HG03520 (cell line): Measurements from ENCODE around the gene SLC29A3.

Experiments used
- ATAC-seq: cut with Tn5 transposase; IDR thresholded peaks from one replicate; pipeline ENCODE4 v1.9.1; 2021; ENCODE audit warnings: mild to moderate bottlenecking, moderate library complexity; ENCODE audit not compliant: unreplicated experiment

The SLC29A3 gene

DNA sequence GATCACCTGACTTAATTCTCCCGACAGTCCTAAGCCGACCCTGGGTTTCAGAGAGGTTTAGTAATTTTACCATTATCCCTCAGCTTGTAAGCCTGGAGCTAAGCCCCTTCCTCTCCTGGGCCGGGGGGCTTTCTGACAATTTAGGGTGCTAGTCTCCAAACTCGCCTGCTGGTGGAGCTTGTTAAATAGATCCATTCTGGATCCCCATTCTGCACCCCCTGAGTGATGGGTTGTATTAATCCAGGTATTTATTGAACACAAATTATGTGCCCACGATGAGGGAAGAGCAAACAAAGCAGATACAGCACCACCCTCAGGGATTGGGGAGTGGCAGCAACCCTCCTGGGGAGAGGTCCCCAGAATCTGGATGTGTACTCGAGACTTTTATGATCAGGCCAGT lies 1.3 kb upstream of the SLC29A3 start:
- no peak for ATAC-seq

DNA sequence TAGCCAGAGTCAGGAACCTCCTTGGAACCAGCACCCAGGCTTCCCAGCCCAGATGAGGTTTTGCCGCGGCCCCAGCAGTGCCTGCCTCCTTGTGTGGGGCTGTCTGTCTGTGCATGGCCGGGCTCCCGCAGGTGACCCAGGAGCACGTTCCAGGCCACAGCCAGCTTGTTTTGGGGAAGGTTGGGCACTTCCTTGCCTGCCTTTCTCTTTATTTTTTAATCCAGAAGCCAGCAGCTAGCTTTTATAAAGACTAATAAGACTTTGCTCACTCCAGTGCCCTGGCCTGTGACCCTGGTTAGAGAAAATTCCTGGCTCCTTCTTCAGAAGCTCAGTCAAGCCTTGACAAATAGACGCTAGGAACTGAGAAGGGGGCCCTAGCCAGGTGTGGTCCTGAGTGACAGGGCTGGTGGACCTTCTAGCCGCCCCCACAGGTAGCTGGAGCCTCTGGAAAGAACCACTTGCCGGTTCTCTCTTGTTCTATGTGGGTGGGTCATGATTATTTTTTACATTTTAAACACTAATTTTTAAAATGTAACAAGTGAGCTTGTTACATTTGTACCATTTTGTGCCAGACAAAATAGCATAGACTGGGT lies 837 bp downstream of the SLC29A3 start:
- ATAC-seq = no peak

DNA sequence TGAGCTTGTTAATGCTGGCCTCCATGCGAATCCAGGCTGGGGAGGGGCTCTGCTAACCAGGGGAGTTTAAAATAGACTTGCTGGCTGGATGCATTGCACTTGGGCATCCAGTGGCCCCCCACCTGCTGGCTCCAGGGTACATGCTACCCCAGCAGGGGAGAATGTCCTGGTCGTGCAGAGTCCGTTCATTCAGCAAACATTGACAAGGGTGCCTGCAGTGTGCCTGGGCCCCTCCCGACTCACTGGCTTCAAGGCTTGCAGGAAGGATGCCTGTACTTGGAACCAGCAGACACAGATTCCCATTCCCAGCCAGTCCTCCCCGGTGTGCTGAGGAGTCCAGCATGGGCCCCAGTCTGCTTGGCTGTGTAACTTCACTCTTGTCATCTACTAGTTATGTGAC lies 1.5 kb downstream of the SLC29A3 start:
- ATAC-seq = no peak

DNA sequence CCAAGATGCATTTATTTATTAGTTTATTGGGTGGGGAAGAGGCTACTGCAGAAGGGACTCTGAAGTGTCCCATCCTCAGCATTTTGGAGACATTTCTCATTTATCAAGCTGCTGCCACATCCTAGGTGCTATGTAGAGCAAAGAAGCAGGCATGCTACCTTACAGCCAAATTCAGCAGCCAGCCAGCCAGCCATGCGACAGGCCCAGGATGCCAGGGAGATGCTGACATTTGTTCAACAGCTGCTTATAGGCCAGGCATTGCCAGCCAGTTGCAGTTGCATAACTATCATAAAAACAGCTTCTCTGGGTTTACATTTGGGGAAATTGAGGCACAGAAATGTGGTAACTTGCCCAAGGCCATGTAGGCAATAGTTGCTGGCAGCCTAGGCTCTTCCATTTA lies 2.3 kb downstream of the SLC29A3 start:
- ATAC-seq = no peak

DNA sequence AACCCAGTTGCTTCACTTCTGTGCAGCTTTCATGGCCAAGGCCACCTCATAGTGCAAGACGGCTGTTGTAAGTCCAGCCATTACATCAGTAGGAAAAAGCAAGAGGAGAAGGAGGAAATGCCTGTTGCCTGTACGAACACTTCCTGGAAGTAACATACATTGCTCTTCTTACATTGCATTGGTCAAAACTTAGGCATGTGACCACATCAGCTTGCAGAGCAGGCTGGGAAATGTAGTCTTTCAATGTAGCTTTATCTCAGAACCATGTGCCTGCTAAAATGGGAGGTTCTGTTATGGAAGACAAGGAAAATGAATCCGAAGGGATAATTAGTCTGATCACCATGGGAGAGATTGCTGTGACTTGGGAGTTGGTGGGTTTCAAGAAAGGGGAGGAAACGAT lies 4.3 kb downstream of the SLC29A3 start:
- ATAC-seq = no peak

DNA sequence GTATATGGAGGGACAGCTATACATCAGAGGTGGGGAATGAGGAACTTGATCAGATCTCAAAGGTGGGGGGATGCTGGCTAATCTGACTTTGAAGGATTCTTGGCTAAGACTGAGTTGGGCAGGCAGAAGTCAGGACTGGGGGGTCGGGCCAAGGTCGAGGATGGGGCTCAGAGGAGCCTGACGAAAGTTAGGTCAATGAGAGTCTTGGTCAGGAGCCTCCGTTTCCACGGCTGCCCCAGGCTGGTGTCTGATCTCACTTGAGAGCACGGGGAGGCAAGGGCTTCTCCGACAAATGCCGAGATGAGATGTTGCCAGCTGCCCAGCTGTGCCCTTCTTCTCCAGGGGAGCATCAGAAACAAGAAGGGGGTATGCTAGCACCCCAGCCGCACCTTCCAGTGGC lies 5.7 kb downstream of the SLC29A3 start:
- no peak for ATAC-seq

DNA sequence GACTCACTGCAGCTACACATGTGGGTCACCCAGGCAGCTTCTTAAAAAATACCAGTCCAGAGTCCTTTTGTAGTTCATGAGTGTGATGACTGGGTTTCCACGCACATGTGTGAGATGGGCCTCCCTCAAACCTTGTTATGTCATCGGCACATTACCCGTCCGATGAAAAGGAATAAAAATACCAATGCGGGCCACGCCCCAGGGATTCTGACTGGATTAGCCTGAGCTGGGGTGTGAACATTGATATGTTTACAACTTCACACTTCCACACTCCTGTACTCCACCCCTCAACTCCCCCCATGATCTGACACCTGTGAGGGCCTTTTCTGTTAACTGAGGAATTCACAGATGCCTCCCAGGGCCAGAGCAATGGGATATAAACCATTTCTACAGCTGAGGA lies 6.2 kb downstream of the SLC29A3 start:
- ATAC-seq = no peak

DNA sequence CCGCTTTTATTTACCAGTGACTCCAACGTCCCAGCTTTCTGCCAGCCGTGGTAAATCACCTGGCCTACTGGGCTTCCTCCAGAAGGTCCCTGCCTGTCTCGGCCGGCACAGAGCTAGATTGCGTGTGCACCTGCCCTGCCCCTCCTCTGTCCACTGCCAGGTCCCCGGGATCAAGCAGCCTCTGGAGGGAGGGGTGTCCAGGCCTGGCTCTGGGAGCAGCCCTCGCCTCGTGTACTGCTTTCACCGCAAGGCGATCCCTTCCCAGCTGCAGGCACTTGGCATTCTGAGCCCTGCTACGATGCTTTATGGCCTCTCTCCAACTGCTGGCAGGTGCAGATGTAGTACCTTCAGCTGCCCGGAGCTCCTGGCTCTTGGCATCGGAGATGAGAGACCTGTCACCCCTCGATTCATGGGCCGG lies 7.4 kb downstream of the SLC29A3 start:
- no peak for ATAC-seq

DNA sequence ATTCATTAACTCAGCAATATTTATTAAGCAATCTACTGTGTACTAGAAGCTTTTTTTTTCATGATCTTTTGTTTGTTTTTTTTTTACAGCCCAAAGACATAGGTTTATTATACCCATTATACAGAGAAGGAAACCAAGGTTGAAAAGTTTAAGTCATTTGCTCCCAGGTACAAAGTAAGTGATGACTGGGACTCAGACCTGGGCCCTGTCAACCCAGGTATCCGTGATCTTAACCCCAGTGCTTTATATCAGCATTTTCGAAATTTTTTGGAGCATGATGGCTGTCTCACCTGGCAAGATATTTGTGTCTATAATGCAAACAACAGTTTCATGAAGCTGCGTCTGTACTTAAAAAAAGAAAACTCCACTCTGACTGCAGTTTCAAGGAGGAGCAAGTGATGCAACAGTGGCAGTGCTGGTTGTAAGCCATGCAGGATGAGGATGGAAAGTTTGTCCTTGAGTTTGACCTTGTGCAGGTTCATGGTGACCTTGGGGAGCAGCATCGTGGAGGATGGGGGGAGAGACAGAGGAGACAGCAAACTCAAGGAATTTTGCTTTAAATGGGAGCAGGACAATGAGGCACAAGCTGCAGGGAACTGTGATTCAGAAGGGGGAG lies 11.8 kb downstream of the SLC29A3 start:
- no peak for ATAC-seq

DNA sequence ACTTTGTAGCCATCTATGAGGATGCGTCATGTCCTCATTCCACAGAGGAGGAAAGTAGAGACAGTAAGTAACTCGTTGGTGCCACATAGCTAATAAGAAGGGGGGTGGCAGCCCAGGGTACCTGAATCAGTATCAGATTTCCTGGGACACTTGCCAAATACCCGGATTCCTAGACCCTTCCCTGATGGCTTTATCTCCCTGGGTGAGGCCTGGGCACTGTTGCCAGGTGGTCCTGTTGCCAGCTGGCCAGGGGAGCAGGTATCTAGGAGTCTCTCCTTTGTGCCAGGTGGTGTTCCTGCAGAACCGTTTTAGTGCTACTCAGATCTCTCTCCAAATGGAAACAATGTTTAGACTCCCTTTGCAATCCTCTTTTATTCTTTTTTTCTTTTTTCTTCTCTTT lies 12.7 kb downstream of the SLC29A3 start:
- ATAC-seq = no peak

DNA sequence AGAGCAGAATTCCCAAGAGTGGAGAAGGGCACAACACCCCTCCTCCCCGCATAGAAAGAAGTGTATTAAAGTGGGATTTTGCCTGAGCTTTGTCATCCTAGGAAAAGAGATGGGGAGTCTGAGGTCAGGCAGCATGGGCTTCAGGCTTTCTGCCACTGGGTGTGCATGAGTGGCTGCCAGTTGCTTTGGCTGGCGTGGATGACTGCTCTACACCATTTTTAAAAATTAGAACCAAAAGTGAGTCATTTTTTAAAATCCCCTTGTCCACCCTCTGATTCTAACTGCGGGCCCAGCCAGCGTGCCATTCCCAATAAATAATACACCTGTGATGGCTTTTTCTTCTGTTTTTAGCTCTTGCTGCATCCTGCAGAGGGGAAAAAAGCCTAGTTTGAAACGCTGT lies 13.4 kb downstream of the SLC29A3 start:
- no peak for ATAC-seq

DNA sequence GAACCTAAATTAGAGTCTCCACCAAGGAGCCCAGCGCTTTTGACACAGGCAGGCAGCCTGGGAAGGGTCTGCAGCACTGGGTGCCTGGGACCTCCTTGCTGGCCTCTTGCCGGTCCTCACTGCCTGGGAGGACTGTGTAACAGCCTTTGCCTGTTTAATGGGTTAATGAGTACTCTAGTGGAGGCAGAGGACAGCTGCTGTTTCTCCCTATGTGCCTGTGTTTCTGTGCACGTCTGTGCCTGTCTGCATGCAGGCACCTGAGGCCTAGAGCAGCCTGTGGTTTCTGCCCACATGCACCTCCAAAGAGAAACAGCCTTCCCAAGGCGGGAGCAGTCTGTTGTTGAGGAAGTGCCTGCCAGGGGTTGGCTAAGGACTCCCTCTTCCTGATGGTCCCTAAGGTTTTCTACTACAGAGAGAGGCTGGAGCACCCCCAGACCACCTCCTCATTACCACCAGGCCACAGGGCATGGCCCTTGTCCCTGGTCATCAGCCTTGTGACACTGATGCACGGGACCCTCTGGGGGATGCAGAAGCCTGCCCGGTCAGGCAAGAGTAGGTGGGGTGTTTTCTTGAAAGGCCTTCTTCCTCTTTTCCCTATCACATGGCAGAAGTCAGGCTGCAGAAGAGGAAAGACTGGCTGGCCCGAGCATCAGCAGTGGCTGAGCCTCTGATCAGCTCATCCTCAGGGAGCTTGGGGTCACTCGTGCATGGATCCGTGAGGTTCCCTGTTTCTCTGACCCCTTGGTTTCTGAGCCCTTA lies 14.2 kb downstream of the SLC29A3 start:
- ATAC-seq = no peak

DNA sequence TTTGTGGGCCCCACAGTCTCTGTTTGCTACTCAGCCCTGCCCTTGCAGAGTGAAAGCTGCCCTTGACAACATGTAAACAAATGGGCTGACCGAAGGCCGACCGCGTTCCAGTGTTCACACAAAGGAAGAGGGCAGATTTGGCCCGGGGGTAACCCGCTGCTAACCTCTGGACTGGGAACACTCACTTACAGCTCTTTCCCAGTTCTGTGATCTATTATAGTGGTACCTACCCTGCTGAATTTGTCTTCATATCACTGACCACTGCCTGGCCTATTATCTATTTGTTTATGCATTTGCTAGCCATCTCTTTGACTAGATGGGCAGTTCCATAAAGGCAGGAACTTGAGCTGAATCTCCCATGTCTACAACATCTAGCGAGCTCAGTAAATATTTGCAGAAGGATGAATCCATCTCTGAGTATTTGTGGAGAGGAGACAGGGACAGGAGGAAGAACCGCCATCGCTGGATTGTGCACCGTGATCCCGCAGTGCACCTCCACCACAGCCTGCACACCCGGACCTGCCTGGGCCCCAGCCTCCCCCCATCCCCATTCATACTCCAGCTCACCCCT lies 15.2 kb downstream of the SLC29A3 start:
- no peak for ATAC-seq

DNA sequence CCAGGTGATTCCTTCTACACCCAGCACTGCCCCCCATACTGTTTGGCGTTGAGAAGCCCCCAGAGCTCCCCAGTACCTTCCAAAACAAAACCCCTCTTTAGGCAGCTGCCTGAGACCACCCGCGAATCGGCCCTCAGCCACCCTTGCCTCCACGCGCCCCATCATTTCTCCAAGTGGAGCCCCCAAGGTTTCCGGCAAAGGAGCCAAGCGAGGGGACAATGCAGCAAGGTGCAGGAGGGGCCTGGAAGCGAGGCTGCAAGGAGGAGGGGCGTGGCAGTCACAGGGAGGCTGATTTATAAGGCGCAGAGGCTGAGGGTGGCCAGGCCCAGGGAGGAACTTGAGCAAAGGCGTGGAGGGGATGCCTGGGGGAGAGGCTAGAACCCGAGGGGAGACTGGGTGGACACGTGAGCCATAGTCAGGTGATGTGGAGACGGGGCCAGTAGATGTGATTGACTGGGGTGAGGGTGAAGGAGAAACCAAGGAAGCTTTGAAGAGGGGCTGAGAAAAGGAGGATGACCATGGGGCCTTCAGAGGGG lies 16.2 kb downstream of the SLC29A3 start:
- no peak for ATAC-seq

DNA sequence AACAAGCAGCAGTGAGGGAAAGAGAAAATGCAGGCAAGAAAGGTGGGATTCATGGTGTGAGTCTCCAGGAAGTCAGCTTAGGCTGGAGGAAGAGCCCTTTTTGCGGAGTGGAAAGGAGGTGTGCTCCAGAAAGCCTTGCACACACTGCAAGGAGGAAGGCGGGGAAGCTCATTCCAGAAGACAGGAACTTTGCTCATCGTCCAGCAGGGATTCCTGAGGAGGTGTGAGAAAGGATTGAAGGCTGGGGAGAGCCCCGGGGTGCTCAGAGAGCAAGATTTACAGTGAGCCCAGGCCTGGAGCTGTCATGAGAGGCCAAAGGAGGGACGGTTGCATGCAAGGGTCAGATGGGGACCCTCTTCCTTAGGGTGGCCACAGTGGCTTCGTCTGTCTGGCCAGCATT lies 17.6 kb downstream of the SLC29A3 start:
- no peak for ATAC-seq

DNA sequence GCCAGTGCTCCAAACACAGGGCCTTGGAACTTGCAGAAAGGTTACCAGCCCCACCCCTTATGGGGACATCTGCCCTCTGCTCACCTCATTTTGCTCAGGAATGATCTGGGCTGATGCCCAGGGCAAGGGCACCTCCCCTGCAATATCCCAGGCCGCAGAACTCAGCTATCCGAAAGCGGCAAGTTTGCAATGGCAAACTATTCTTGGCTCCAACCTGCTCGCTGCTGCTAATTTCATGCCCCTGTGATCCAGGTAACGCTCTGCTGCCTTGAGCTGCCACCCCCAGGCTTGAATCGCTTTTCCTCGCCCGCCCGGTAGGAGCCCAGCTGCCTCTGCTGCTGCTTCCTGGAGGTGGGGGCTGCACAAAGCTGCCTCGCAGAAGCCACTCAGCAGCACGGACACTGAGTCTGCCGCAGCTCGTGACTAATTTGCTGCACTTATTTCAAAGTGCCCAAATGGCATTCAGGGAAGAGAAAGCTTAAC lies 18.2 kb downstream of the SLC29A3 start:
- ATAC-seq = no peak

DNA sequence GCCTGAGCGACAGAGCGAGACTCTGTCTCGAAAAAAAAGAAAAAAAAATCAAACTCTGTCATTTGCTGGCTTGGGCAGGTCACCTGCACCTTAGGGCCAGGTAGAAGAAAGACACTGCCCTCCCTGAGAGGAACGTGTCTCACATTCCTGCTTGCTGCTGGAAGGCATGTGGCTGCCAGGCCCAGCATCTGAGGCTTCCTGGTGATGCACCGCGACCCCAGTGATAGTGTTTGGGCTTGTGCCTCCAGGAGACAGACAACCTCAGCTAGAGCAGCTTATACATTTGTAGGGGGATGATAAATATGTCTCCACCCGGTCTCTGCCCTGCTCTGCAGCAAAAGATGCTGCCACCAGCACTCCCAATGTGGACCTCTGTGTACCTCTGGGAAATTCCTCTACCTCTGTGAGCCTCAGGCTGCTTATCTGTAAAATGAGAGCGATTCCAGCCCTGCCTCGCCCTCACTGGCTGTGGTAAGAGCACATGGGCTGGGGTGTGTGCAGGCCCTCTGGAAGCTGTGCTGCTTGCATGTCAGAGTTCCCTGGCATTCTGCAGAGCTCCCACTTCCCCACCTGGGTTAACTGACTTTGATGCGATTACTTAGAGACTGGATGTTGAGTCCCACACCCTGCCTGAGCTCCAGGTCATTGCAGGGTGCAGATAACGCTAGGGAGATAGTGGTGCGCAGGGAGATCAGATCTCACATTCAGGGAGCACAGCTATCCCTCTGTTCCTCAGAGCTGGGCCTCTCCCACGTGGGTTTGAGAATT lies 19.9 kb downstream of the SLC29A3 start:
- no peak for ATAC-seq

DNA sequence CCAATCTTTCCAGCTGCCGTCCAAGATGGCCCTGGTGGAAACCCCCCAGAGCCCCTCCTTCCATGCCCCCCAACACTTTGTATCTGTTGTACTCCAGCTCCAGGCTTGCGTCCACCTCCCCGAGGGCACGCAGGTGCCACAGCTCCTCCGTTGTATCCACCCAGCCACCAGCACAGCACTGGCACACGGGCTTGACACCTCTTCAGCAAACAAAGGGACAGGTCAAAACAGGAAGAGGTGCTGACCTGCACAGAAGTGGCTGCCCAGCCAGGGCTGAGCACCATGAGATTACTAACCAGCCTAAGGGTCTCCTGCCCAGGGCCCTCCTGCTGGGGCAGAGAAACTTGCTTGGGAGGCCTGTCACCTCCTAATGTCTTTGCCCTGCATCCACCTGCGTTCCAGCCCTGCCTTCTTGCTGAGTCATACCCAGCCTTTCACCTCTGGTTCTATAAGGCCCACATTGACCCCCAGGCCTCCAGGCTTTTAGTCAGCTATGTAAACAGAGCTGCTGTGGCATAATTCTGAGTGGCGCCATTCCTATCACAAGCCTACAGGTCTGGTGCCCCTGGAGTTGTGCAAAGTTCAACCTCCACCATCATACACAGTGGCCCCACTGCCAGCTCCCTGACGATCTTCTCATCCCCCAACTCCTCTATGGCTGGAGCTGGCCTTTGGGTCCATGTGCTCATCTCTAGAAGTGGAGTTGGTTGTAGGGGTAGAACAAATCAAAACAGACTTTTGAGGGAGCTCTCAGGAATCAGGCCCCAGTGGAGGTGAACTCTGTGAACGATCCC lies 20.9 kb downstream of the SLC29A3 start:
- no peak for ATAC-seq

DNA sequence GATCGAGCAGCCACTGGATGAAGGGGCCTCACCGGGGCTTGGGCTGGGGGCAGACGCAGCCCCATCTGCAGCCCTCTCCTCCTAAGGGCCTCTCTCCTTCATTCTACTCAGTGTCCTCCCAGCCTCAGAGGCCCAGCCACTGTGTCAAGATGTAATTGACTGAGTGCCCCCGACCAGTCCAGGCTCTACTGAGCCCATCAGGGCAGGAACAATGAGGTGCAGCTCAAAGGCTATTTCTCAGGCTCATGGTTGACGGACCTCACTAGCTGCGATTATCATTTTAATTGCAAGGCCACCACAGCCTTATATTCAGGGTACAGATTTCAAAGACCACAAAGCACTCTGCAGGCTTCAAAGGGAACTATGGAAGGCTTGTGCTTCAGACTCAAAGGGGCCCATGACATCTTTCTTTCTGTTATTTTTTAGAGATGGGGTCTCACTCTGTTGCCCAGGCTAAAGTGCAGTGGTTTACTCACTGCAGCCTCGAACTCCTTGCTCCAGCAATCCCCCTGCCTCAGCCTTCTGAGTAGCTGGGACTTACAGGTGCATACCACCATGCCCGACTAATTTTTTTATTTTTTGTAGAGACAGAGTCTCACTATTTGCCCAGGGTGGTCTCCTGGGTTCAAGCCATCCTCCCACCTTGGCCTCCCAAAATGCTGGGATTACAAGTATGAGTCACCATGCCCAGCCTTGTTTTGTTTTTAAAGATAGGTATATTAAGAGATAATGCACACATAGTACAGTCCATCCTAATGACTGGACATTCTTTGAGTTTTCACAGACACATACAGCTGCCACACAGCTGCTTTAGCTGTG lies 23.7 kb downstream of the SLC29A3 start:
- no peak for ATAC-seq
